ENCODE measurements around the gene CDHR2.

DNA sequence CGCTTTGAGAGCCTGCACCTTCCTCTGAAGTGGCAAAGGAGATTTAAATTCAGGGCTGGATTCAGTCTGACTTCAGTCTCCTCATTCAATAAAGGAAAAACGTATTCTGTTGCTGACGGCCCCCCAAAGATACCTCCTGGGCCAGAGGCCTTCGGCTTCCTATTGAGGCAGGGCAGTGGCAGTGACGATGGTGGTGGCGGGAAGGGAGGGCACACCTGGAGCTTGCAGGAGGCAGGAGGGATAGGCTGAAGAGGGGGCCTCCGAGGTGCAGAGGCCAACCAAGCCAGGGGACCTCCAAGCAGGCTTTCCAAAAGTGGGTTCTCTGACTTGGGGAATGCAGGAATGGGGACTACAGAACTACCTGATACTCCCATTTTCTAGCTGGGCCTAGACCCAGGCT, 27.9 kb upstream of the CDHR2 start:
- TF ChIP-seq SUZ12 (IDR thresholded peaks at IDR 0.05; ENCODE audit: extremely low read depth, insufficient read depth, insufficient read length) (no peak), ZNF274 (IDR thresholded peaks at IDR 0.05; ENCODE audit: low read depth, low read length) (no peak)

Measured in NT2/D1 (cell line).